ENCODE results near the gene TMPRSS2. TPM values are rescaled to one million over a fixed set of nuclear protein-coding genes. Genes with fewer than 3 reads are reported as not detected.

The TMPRSS2 gene
- total and polyA plus RNA-seq, 2 of the 13 experiments (the other 11 are each of a cell fraction or from before 2014, with no cell fraction given): 1.7 to 1.8 TPM

DNA sequence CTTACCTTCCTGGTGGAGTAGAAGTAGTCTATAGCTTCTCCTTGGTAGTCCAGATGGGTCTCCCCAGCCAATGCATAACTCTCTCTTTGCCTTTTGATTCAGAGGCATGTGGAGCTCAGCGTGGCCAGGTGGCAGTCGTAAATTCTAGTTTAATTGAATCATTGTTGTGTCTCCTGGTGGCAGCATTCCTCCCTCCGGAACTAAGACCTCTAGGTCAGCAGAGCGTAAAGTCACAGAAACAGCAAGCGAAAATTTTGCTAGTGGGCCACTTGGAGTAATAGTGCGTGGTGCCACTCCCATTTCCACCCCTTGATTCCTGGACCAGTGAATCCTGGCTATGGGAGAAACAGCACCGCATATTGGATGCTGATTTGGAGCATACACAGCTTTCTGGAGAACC is 3.9 kb upstream of the TMPRSS2 start:
- in situ Hi-C loops (cut with HindIII; ENCODE audit: extremely low pct_ligation_motif_present, low pct_unique_long_range_greater_than_20kb): no loop called here
- ATAC-seq (no peak), DNase-seq (ENCODE audit: low spot score) (no peak), FAIRE-seq (no peak)
- Histone ChIP-seq H2AFZ (ENCODE audit: low read length) (no peak overlapping the region), H4K20me1 (ENCODE audit: insufficient read depth, low read length) (no peaks in the 10 kb centered on the region), H3K27ac (ENCODE audit: extremely low read length, insufficient read depth, low read length) (no peak overlapping the region), H3K4me3 (replicated peaks in 1 of 3; ENCODE audit: insufficient read depth in 1 of 3, low read depth in 2 of 3, low read length in 3 of 3) (no peak overlapping the region), H3K36me3 (replicated peaks in 1 of 2; ENCODE audit: control insufficient read depth in 1 of 2, insufficient read depth in 2 of 2, low read length in 2 of 2) (no peaks in the 10 kb centered on the region), H3K4me2 (ENCODE audit: low read depth, low read length) (no peak overlapping the region), H3K4me1 (ENCODE audit: insufficient read depth, low read length) (peaks cover 33% of the 10 kb centered on the region), H3K9ac (ENCODE audit: insufficient read depth, low read depth, low read length) (no peak overlapping the region), H3K79me2 (ENCODE audit: insufficient read depth, low read length) (no peaks in the 10 kb centered on the region), H3K27me3 (ENCODE audit: control insufficient read depth in 1 of 2, insufficient read depth in 2 of 2, low read length in 2 of 2) (peaks cover 2 to 18% of the 10 kb centered on the region in 2 experiments; a peak in 4 of 5 replicates), H3K9me3 (ENCODE audit: low read length) (no peaks in the 10 kb centered on the region)
- intact Hi-C loops (cut with micrococcal nuclease; ENCODE audit: unreplicated experiment): no loop called here
- BruUV-seq (replicated peaks): no TSS peak
- POLR2A ChIA-PET: no interaction called here
- WGBS (ENCODE audit: low lambda C conversion rate): 40% methylated on average over 6 of the region's 7 CpGs
- CTCF ChIA-PET (ENCODE audit: low intra/inter-chr PET ratio, low total read pairs): no interaction called here
- TF ChIP-seq JUN (CRISPR knock-in tag; IDR thresholded peaks at IDR 0.05): no peak
- TF ChIP-seq REXO4 (CRISPR knock-in tag; IDR thresholded peaks at IDR 0.05; ENCODE audit: borderline replicate concordance): no peak
- TF ChIP-seq, protein P1, sequence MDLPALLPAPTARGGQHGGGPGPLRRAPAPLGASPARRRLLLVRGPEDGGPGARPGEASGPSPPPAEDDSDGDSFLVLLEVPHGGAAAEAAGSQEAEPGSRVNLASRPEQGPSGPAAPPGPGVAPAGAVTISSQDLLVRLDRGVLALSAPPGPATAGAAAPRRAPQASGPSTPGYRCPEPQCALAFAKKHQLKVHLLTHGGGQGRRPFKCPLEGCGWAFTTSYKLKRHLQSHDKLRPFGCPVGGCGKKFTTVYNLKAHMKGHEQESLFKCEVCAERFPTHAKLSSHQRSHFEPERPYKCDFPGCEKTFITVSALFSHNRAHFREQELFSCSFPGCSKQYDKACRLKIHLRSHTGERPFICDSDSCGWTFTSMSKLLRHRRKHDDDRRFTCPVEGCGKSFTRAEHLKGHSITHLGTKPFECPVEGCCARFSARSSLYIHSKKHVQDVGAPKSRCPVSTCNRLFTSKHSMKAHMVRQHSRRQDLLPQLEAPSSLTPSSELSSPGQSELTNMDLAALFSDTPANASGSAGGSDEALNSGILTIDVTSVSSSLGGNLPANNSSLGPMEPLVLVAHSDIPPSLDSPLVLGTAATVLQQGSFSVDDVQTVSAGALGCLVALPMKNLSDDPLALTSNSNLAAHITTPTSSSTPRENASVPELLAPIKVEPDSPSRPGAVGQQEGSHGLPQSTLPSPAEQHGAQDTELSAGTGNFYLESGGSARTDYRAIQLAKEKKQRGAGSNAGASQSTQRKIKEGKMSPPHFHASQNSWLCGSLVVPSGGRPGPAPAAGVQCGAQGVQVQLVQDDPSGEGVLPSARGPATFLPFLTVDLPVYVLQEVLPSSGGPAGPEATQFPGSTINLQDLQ (CRISPR knock-in tag; IDR thresholded peaks at IDR 0.05): no peak
- no peak for TF ChIP-seq ZNF256 (CRISPR knock-in tag; conservative IDR thresholded peaks at IDR 0.05)
- TF ChIP-seq SAFB2 (CRISPR knock-in tag; IDR thresholded peaks at IDR 0.05; ENCODE audit: borderline replicate concordance, low read depth): no peak
- TF ChIP-seq ZSCAN31 (CRISPR knock-in tag; IDR thresholded peaks at IDR 0.05; ENCODE audit: low read depth): no peak
- TF ChIP-seq, protein P2, sequence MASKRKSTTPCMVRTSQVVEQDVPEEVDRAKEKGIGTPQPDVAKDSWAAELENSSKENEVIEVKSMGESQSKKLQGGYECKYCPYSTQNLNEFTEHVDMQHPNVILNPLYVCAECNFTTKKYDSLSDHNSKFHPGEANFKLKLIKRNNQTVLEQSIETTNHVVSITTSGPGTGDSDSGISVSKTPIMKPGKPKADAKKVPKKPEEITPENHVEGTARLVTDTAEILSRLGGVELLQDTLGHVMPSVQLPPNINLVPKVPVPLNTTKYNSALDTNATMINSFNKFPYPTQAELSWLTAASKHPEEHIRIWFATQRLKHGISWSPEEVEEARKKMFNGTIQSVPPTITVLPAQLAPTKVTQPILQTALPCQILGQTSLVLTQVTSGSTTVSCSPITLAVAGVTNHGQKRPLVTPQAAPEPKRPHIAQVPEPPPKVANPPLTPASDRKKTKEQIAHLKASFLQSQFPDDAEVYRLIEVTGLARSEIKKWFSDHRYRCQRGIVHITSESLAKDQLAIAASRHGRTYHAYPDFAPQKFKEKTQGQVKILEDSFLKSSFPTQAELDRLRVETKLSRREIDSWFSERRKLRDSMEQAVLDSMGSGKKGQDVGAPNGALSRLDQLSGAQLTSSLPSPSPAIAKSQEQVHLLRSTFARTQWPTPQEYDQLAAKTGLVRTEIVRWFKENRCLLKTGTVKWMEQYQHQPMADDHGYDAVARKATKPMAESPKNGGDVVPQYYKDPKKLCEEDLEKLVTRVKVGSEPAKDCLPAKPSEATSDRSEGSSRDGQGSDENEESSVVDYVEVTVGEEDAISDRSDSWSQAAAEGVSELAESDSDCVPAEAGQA (IDR thresholded peaks at IDR 0.05; ENCODE audit: low read depth): no peak
- TF ChIP-seq, protein P2 (CRISPR knock-in tag; IDR thresholded peaks at IDR 0.05; ENCODE audit: borderline replicate concordance): no peak
- TF ChIP-seq TBL1XR1 (IDR thresholded peaks at IDR 0.05; ENCODE audit: borderline replicate concordance, low read length, partially characterized antibody): no peak
- TF ChIP-seq ZNF780A (CRISPR knock-in tag; IDR thresholded peaks at IDR 0.05): no peak
- TF ChIP-seq, protein P3, sequence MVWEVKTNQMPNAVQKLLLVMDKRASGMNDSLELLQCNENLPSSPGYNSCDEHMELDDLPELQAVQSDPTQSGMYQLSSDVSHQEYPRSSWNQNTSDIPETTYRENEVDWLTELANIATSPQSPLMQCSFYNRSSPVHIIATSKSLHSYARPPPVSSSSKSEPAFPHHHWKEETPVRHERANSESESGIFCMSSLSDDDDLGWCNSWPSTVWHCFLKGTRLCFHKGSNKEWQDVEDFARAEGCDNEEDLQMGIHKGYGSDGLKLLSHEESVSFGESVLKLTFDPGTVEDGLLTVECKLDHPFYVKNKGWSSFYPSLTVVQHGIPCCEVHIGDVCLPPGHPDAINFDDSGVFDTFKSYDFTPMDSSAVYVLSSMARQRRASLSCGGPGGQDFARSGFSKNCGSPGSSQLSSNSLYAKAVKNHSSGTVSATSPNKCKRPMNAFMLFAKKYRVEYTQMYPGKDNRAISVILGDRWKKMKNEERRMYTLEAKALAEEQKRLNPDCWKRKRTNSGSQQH (CRISPR knock-in tag; IDR thresholded peaks at IDR 0.05; ENCODE audit: low read depth): no peak
- no peak for TF ChIP-seq CENPX (CRISPR knock-in tag; IDR thresholded peaks at IDR 0.05)
- no peak for TF ChIP-seq NBN (conservative IDR thresholded peaks at IDR 0.05)

Data from HepG2 (cell line).